Measurements from ENCODE around the gene EMILIN3. TPM values are rescaled to one million over a fixed set of nuclear protein-coding genes. Genes with fewer than 3 reads are reported as not detected.

Gene EMILIN3
- total RNA-seq, 1 donor from 2014 or later, result 0.72 TPM

DNA sequence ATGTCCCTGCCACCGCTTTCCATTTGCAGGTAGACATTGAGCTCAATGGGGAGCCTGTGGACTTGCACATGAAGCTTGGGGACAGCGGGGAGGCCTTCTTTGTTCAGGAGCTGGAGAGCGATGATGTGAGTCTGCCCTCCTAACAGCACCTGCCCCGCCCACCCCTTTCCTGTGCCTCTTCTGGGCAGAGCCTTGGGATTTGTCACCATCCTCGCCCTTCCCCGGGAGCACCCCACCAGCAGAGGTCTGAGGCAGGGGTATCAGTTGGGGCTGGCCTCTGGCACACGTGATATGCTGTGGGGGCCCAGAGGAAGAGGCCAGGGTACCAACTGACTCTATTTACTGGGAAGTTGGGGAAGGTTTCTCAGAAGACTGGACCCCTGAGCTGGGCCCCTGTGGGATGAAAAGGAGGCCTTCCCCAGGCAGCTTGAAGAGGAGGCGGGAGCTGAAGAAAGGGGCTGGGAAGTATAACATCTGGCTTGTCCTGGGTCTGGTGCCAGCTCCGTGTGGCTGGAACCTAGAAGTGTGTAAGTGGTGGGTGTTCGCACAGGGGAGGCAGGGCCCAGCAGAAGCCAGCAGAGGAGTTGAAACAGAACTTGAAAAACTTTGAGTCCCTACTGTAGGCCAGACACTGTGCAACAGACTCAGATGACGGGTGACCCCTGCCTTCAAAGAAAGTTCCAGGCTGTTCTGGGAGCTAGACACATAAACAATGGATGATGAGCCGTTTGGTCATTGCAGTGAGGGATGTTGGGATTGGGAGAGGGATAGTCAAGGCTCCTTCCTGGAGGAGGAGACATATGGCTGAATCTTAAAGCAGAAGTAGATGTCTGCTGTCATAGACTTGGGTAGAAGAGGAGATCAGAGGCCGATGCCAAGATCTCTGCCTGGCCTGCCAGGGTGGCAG is 18.8 kb downstream of the EMILIN3 start:
- peak; percentile 66 for DNase-seq (ENCODE audit: low spot score)

- DNase-seq (ENCODE audit: low spot score), result no peak
Observed at GRCh38 chr20:41345729-41346067, 20.9 kb downstream of the EMILIN3 start.

GRCh38 chr20:41344938-41345728 is 21.5 kb downstream of the EMILIN3 start:
- DNase-seq (ENCODE audit: low spot score), result no peak

- DNase-seq (ENCODE audit: low spot score), result peak; percentile 19
Observed at GRCh38 chr20:41344477-41344876, 22.1 kb downstream of the EMILIN3 start.

- no peak for DNase-seq (ENCODE audit: low spot score)
Observed at GRCh38 chr20:41342474-41343464, 23.8 kb downstream of the EMILIN3 start.

- DNase-seq (ENCODE audit: low spot score), result peak; percentile 93
Observed at GRCh38 chr20:41340327-41341055, 26.1 kb downstream of the EMILIN3 start, which contains the start of gene LPIN3. Gene LPIN3, plus strand, starts transcription at chr20:41340821. Its CDS starts 4,983 bp downstream, at chr20:41345804.

- peak; percentile 82 for DNase-seq (ENCODE audit: low spot score)
Observed at GRCh38 chr20:41339957-41340326, 26.7 kb downstream of the EMILIN3 start.

- no peak for DNase-seq (ENCODE audit: low spot score)
Observed at GRCh38 chr20:41336711-41337492, 29.7 kb downstream of the EMILIN3 start.

DNA sequence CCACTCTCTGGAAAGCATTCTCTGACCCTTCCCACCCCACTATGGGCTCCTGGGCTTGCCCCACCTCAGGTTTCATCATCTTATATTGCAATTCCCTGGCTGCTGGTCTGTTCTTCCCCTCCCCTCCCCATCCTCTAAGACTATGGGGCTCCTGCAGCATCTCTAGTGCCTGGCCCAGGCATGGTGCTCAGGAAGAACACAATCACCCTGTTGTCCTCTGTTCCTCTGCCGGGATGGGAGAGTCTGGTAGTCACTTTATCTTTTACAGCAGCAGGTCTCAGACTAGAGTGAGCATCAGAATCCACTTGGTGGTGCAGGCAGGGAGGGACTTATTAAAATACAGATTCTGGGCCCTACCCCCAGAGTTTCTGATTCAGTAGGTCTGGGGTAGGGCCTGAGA is 31.0 kb downstream of the EMILIN3 start:
- DNase-seq (ENCODE audit: low spot score), result no peak

- DNase-seq (ENCODE audit: low spot score), result no peak
Observed at GRCh38 chr20:41334443-41335421, 31.9 kb downstream of the EMILIN3 start.

DNA sequence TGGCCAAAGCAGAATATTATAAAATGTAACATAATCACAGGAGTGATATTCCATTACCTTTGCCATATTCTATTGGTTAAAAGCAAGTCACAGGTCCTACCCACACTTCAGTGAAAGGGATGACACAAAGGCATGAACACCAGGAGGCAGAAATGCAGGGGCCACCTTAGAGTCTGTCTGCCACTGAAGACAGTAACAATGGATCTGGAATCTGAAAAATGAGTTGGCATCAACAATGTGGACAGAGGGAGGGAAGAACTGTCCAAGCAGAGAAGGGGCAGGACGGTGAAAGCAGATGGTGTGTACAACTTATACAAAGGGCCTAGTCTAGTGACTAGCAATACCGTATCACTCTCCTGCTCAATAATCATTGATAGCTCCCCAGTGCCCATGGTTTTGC is 32.6 kb downstream of the EMILIN3 start:
- DNase-seq (ENCODE audit: low spot score), result no peak

DNA sequence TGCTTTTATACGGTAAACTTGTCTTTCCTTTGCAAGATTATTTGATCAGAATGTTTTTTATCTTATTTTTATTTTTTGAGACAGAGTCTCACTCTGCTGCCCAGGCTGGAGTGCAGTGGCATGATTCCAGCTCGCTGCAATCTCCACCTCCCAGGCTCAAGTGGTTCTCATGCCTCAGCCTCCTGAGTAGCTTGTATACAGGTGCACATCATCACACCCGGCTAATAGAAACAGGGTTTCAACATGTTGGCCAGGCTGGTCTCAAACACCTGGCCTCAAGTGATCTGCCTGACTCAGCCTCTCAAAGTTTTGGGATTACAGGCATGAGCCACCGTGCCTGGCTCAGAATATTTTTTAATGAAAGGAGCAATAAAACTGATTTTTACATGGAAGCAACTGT is 34.9 kb downstream of the EMILIN3 start:
- no peak for DNase-seq (ENCODE audit: low spot score)

- DNase-seq (ENCODE audit: low spot score), result no peak
Observed at GRCh38 chr20:41330941-41331340, 35.7 kb downstream of the EMILIN3 start.

GRCh38 chr20:41330343-41330720 is 36.3 kb downstream of the EMILIN3 start:
- DNase-seq (ENCODE audit: low spot score), result no peak

GRCh38 chr20:41329435-41330342 is 36.9 kb downstream of the EMILIN3 start:
- peak; percentile 85 for DNase-seq (ENCODE audit: low spot score)

- DNase-seq (ENCODE audit: low spot score), result no peak
Observed at GRCh38 chr20:41327178-41327577, 39.4 kb downstream of the EMILIN3 start.

DNA sequence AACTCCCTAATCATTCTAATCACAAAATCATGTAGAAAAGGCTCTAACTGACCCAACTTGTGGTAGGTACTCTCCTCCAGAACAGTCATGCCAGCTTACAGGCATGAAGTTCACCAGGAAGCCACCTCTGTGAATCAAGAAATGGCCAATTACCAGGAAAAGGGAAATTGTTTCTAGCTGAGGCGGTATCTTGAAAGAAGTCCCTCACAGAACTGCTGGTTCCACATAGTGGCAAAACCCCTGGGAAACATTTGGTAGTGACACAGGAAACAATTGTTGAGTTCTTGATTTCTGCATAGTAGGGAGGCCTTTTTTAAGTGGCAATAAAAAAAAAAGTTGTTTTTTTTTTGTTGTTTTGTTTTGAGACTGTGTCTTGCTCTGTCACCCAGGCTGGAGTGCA is 45.6 kb downstream of the EMILIN3 start:
- no peak for DNase-seq (ENCODE audit: low spot score)

- DNase-seq (ENCODE audit: low spot score), result no peak
Observed at GRCh38 chr20:41320441-41320840, 46.2 kb downstream of the EMILIN3 start.

Measured in umbilical cord (tissue), 2 donors.